Spinal cord (tissue), 10 donors: Measurements from ENCODE around the gene ANTXRL. TPM values are rescaled to one million over a fixed set of nuclear protein-coding genes. Genes with fewer than 3 reads are reported as not detected.
"Not testable (repeated sequence)": the region's sequence is repeated elsewhere in the genome, so short reads cannot be mapped to it uniquely, and the experiment has no call there.

Source experiments
- DNase-seq, 6 donors: peaks; one replicate each; pipeline versions ENCODE4 v3.0.0 to v3.0.0-alpha.2; 2013 to 2015; ENCODE audit warnings: low spot score in 6 of 6, low read depth in 4 of 6
- H3K27ac ChIP-seq: one replicate; pipeline ENCODE4 v1.5.1; 2013; ENCODE audit warnings: low read depth, low read length, control low read depth
- H3K27me3 ChIP-seq: one replicate; pipeline ENCODE4 v1.6.1; 2013; ENCODE audit warnings: low read length; ENCODE audit not compliant: control insufficient read depth, insufficient read depth
- H3K36me3 ChIP-seq: one replicate; pipeline ENCODE4 v1.6.1; 2013; ENCODE audit warnings: low read length; ENCODE audit not compliant: control insufficient read depth, insufficient read depth
- H3K4me1 ChIP-seq: one replicate; pipeline ENCODE4 v1.6.1; 2013; ENCODE audit warnings: low read length; ENCODE audit not compliant: control insufficient read depth, insufficient read depth
- H3K4me3 ChIP-seq: one replicate; pipeline ENCODE4 v1.5.1; 2013; ENCODE audit warnings: low read depth, low read length, control low read depth
- H3K9me3 ChIP-seq: one replicate; pipeline ENCODE4 v1.6.1; 2013; ENCODE audit warnings: low read length; ENCODE audit not compliant: control insufficient read depth, insufficient read depth
- WGBS: methylation state at CpG from one replicate; pipeline ENCODE4 v1.1.5; 2013; ENCODE audit warnings: missing lambda C conversion rate; ENCODE audit not compliant: insufficient coverage; 5-methylcytosine and 5-hydroxymethylcytosine counted together
- polyA plus RNA-seq, 2 donors: library from polyadenylated mRNA; unstranded; fragments of 120-200 nt; gene quantifications; one replicate each; pipeline ENCODE4 v1.2.1, GENCODE V29; 2013; ENCODE audit not compliant: insufficient read length in 2 of 2
- total RNA-seq, 2 donors: library from RNA; depleted of rRNA in 1 of 2; stranded (reverse); fragments of 120-200 nt in 1 of 2; fragments of >200 nt in 1 of 2; gene quantifications; one replicate each; pipeline versions ENCODE4 v1.2.3 to v1.2.4, GENCODE V29; 2013 to 2014
- donor health status: healthy.

The ANTXRL gene
- total and polyA plus RNA-seq, 4 donors: 0.06 TPM; not detected in 3

GRCh38 chr10:46266306-46266985 is 20.4 kb upstream of the ANTXRL start:
- Histone ChIP-seq H3K36me3 (no peaks in the 10 kb centered on the region), H3K4me3 (no peak overlapping the region), H3K4me1 (no peaks in the 10 kb centered on the region), H3K27ac (no peak overlapping the region), H3K27me3 (no peaks in the 10 kb centered on the region), H3K9me3 (no peaks in the 10 kb centered on the region)
- DNase-seq: peak in 1 of 6 donors; percentile 50
- 67% methylated on average over 16 of the region's 21 CpGs for WGBS

- H3K27me3 ChIP-seq: no peaks in the 10 kb centered on the region
- 93% methylated on average over 7 of the region's 10 CpGs for WGBS
These were observed 19.4 kb upstream of the ANTXRL start for GRCh38 chr10:46267132-46267985.

GRCh38 chr10:46268076-46268881 is 18.5 kb upstream of the ANTXRL start:
- Histone ChIP-seq H3K4me1 (no peaks in the 10 kb centered on the region), H3K9me3 (no peaks in the 10 kb centered on the region), H3K36me3 (no peaks in the 10 kb centered on the region), H3K4me3 (no peak overlapping the region), H3K27me3 (no peaks in the 10 kb centered on the region), H3K27ac (no peak overlapping the region)
- DNase-seq: no peak
- 91% methylated on average over 6 of the region's 10 CpGs for WGBS

More at GRCh38 chr10:46267132-46267985, 19.4 kb upstream of the ANTXRL start:
- Histone ChIP-seq H3K36me3 (no peaks in the 10 kb centered on the region), H3K4me3 (no peak overlapping the region), H3K9me3 (no peaks in the 10 kb centered on the region), H3K27ac (no peak overlapping the region), H3K4me1 (no peaks in the 10 kb centered on the region)
- DNase-seq: no peak

- H3K27ac ChIP-seq, H3K4me3 ChIP-seq, H3K36me3 ChIP-seq, H3K9me3 ChIP-seq, H3K27me3 ChIP-seq, H3K4me1 ChIP-seq, DNase-seq: not testable (repeated sequence)
- WGBS: 100% methylated on average over 1 of the region's 3 CpGs
These were observed 17.2 kb upstream of the ANTXRL start for GRCh38 chr10:46269554-46270053.

GRCh38 chr10:46270086-46270811 is 16.5 kb upstream of the ANTXRL start:
- Histone ChIP-seq H3K4me3 (no peak overlapping the region), H3K27ac (no peak overlapping the region), H3K36me3 (no peaks in the 10 kb centered on the region), H3K9me3 (no peaks in the 10 kb centered on the region), H3K27me3 (no peaks in the 10 kb centered on the region), H3K4me1 (no peaks in the 10 kb centered on the region)
- DNase-seq: no peak
- WGBS: 92% methylated on average over 6 of the region's 7 CpGs

GRCh38 chr10:46270963-46271530 is 15.8 kb upstream of the ANTXRL start:
- not testable (repeated sequence) for H3K36me3 ChIP-seq, H3K27me3 ChIP-seq, H3K27ac ChIP-seq, H3K4me1 ChIP-seq, H3K9me3 ChIP-seq, H3K4me3 ChIP-seq, DNase-seq
- WGBS: 84% methylated on average over 7 of the region's 7 CpGs

GRCh38 chr10:46271795-46272499 is 14.8 kb upstream of the ANTXRL start:
- not testable (repeated sequence) for H3K27me3 ChIP-seq, DNase-seq, H3K4me1 ChIP-seq, H3K27ac ChIP-seq, H3K36me3 ChIP-seq, H3K9me3 ChIP-seq, H3K4me3 ChIP-seq
- 67% methylated on average over 4 of the region's 4 CpGs for WGBS

GRCh38 chr10:46272863-46273415 is 13.9 kb upstream of the ANTXRL start:
- Histone ChIP-seq H3K27me3 (no peaks in the 10 kb centered on the region), H3K9me3 (no peaks in the 10 kb centered on the region), H3K36me3 (no peaks in the 10 kb centered on the region), H3K27ac (no peak overlapping the region), H3K4me1 (no peaks in the 10 kb centered on the region), H3K4me3 (no peak overlapping the region)
- WGBS: 84% methylated on average over 4 of the region's 4 CpGs
- no peak for DNase-seq
